Fibroblast of the aortic adventitia (primary cell): Measurements from ENCODE around the gene PCDHGA4. TPM values are rescaled to one million over a fixed set of nuclear protein-coding genes. Genes with fewer than 3 reads are reported as not detected.
"Not testable (repeated sequence)": the region's sequence is repeated elsewhere in the genome, so short reads cannot be mapped to it uniquely, and the experiment has no call there.

Experiments used
- DNase-seq: peaks from one replicate; pipeline ENCODE4 v3.0.0-alpha.2; 2010; ENCODE audit warnings: low read depth
- H3K4me3 ChIP-seq: 2 replicates; pipeline ENCODE4 v1.5.1; 2011; ENCODE audit warnings: low read depth, mild to moderate bottlenecking, control low read depth, low read length, moderate library complexity
- total RNA-seq: library from RNA; depleted of rRNA; stranded (reverse); fragments of >200 nt; gene quantifications from 2 replicates; pipeline ENCODE4 v1.2.3, GENCODE V29; 2012; ENCODE audit warnings: low replicate concordance
- TF ChIP-seq, protein P1 (sequence below): IDR thresholded peaks from 2 replicates; pipeline ENCODE4 v1.5.1; 2011; ENCODE audit warnings: mild to moderate bottlenecking, low read length, control low read depth, inconsistent platforms; ENCODE audit not compliant: insufficient read depth

Gene PCDHGA4
- total RNA-seq, 1 donor: 9.9 TPM

DNA sequence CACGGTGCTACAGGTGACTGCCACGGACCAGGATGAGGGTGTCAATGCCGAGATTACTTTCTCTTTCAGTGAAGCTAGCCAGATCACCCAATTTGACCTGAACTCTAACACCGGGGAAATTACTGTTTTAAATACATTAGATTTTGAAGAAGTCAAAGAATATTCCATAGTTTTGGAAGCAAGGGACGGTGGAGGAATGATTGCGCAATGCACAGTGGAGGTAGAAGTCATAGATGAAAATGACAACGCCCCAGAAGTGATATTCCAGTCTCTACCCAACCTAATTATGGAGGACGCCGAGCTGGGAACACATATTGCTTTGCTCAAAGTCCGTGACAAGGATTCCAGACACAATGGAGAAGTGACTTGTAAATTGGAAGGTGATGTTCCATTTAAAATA lies 33.8 kb downstream of the PCDHGA4 start:
- TF ChIP-seq, protein P1, sequence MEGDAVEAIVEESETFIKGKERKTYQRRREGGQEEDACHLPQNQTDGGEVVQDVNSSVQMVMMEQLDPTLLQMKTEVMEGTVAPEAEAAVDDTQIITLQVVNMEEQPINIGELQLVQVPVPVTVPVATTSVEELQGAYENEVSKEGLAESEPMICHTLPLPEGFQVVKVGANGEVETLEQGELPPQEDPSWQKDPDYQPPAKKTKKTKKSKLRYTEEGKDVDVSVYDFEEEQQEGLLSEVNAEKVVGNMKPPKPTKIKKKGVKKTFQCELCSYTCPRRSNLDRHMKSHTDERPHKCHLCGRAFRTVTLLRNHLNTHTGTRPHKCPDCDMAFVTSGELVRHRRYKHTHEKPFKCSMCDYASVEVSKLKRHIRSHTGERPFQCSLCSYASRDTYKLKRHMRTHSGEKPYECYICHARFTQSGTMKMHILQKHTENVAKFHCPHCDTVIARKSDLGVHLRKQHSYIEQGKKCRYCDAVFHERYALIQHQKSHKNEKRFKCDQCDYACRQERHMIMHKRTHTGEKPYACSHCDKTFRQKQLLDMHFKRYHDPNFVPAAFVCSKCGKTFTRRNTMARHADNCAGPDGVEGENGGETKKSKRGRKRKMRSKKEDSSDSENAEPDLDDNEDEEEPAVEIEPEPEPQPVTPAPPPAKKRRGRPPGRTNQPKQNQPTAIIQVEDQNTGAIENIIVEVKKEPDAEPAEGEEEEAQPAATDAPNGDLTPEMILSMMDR: no peak
- DNase-seq: no peak
- H3K4me3 ChIP-seq: no peak overlapping the region

DNA sequence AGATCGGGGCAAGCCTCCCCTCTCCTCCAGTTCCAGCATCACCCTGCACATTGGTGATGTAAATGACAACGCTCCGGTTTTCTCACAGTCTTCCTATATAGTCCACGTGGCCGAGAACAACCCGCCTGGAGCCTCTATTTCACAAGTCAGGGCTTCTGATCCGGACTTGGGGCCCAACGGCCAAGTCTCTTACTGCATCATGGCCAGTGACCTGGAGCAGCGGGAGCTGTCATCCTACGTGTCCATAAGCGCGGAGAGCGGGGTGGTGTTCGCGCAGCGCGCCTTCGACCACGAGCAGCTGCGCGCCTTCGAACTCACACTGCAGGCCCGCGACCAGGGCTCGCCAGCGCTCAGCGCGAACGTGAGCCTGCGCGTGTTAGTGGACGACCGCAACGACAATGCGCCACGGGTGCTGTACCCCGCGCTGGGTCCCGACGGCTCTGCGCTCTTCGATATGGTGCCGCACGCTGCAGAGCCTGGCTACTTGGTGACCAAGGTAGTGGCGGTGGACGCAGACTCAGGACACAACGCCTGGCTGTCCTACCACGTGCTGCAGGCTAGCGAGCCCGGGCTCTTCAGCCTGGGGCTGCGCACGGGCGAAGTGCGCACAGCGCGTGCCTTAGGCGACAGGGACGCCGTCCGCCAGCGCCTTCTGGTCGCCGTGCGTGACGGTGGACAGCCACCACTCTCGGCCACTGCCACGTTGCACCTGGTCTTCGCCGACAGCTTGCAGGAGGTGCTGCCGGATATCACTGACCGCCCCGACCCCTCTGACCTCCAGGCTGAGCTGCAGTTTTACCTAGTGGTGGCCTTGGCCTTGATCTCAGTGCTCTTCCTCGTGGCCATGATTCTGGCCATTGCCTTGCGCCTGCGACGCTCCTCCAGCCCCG lies 34.6 kb downstream of the PCDHGA4 start:
- DNase-seq: no peak
- H3K4me3 ChIP-seq: no peak overlapping the region
- TF ChIP-seq, protein P1: no peak

GRCh38 chr5:141392429-141393198 lies 37.8 kb downstream of the PCDHGA4 start, which contains the start of gene PCDHGA8:
Gene PCDHGA8 (plus strand): TSS chr5:141392633. CDS start chr5:141392814, 181 bp downstream.
- TF ChIP-seq, protein P1: peak; percentile 27
- peak; percentile 30 for DNase-seq
- peak within 1 kb of the TSS; percentile 1 for H3K4me3 ChIP-seq

DNA sequence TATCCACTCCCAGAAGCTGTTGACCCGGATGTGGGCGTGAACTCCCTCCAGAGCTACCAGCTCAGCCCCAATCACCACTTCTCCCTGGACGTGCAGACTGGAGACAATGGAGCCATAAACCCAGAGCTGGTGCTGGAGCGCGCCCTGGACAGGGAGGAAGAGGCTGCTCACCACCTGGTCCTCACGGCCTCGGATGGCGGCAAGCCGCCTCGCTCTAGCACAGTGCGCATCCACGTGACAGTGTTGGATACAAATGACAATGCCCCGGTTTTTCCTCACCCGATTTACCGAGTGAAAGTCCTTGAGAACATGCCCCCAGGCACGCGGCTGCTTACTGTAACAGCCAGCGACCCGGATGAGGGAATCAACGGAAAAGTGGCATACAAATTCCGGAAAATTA lies 38.4 kb downstream of the PCDHGA4 start:
- no peak for DNase-seq

GRCh38 chr5:141394401-141395187 lies 39.8 kb downstream of the PCDHGA4 start:
- not testable (repeated sequence) for DNase-seq, H3K4me3 ChIP-seq

More for the DNA sequence above, 38.4 kb downstream of the PCDHGA4 start:
- H3K4me3 ChIP-seq: no peak overlapping the region
- TF ChIP-seq, protein P1: no peak

DNA sequence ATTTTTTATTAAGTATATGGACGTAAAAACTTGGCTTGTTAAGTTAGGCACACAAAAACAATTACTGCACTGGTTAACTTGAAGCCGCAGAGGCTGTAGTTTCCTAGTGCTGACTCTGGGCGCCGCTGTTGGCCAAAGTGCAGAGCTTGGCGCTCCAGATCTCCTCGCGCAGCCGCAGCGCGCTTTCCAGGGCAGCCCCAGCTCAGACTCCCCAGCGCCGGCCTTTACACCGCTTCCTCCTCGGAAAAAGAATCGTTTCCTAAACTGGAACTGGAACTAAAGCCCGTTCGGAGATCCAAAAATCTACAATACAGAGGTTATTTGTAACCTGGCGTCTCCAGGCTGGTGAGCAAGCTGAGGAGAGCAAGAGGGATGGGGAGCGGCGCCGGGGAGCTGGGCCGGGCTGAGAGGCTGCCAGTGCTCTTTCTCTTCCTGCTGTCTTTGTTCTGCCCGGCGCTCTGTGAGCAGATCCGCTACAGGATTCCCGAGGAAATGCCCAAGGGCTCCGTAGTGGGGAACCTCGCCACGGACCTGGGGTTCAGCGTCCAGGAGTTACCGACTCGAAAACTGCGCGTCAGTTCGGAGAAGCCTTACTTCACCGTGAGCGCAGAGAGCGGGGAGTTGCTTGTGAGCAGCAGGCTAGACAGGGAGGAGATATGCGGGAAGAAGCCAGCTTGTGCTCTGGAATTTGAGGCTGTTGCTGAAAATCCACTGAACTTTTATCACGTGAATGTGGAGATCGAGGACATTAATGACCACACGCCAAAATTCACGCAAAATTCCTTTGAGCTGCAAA lies 43.1 kb downstream of the PCDHGA4 start, which contains the start of gene PCDHGB5:
Gene PCDHGB5, plus strand, starts transcription at position 192 of the 796 bp plus-strand sequence. Its CDS starts 181 bp downstream, at position 373.
- peak; percentile 71 for DNase-seq
- TF ChIP-seq, protein P1: peak; percentile 67
- peak within 1 kb of the TSS; percentile 62 for H3K4me3 ChIP-seq
